Activated CD4-positive, CD25-positive, alpha-beta regulatory T cell treated with anti-CD3 and anti-CD28 coated beads, Interleukin-2, amount 50 U/mL, for 24 hours (primary cell): ENCODE data around the gene GTF2H1.
A peak's percentile ranks its signal among the peaks of the same experiment; 100 is the strongest.
"Not testable (repeated sequence)": the region's sequence is repeated elsewhere in the genome, so short reads cannot be mapped to it uniquely, and the experiment has no call there.

ENCODE experiments used
- ATAC-seq, 2 donors: fragments of 150-1000 bp; cut with Tn5 transposase; one replicate each; pipeline ENCODE4 v1.10.0; 2021; ENCODE audit warnings: mild to moderate bottlenecking in 1 of 2, moderate library complexity in 1 of 2

GTF2H1 gene

GRCh38 chr11:18320617-18321016 lies 1.8 kb upstream of the GTF2H1 start:
- ATAC-seq = no peak

- ATAC-seq = peak in 1 of 2 donors; percentile 3
These were observed 794 bp upstream of the GTF2H1 start for GRCh38 chr11:18321578-18321968.

- no peak for ATAC-seq
These were observed 627 bp downstream of the GTF2H1 start for GRCh38 chr11:18322818-18323570.

- not testable (repeated sequence) for ATAC-seq
These were observed 1.5 kb downstream of the GTF2H1 start for GRCh38 chr11:18323881-18324280.

GRCh38 chr11:18324381-18324780 lies 2.0 kb downstream of the GTF2H1 start:
- ATAC-seq = no peak

- ATAC-seq = peak; percentile 48
These were observed 7.0 kb downstream of the GTF2H1 start for GRCh38 chr11:18329196-18329870.

GRCh38 chr11:18330921-18331320 lies 8.6 kb downstream of the GTF2H1 start:
- ATAC-seq = no peak

GRCh38 chr11:18332302-18332701 lies 9.9 kb downstream of the GTF2H1 start:
- peak; percentile 32 to 67 for ATAC-seq

GRCh38 chr11:18332891-18333290 lies 10.5 kb downstream of the GTF2H1 start:
- ATAC-seq = no peak

- no peak for ATAC-seq
These were observed 25.2 kb downstream of the GTF2H1 start for GRCh38 chr11:18347471-18348125.

GRCh38 chr11:18352581-18352980 lies 30.2 kb downstream of the GTF2H1 start:
- no peak for ATAC-seq

- ATAC-seq = no peak
These were observed 36.3 kb downstream of the GTF2H1 start for GRCh38 chr11:18358646-18359045.

GRCh38 chr11:18361154-18361553 lies 38.8 kb downstream of the GTF2H1 start:
- ATAC-seq = no peak

- no peak for ATAC-seq
These were observed 42.2 kb downstream of the GTF2H1 start for GRCh38 chr11:18364495-18365073.

GRCh38 chr11:18365741-18366140 lies 43.4 kb downstream of the GTF2H1 start:
- ATAC-seq = no peak

GRCh38 chr11:18366286-18366685 lies 43.9 kb downstream of the GTF2H1 start:
- ATAC-seq = no peak

- no peak for ATAC-seq
These were observed 45.1 kb downstream of the GTF2H1 start for GRCh38 chr11:18367431-18367830.

- no peak for ATAC-seq
These were observed 45.9 kb downstream of the GTF2H1 start for GRCh38 chr11:18368221-18368620.

GRCh38 chr11:18369398-18369797 lies 47.0 kb downstream of the GTF2H1 start:
- ATAC-seq = no peak

GRCh38 chr11:18371279-18371678 lies 48.9 kb downstream of the GTF2H1 start:
- no peak for ATAC-seq

- no peak for ATAC-seq
These were observed 49.8 kb downstream of the GTF2H1 start for GRCh38 chr11:18372201-18372600.

GRCh38 chr11:18374956-18375355 lies 52.6 kb downstream of the GTF2H1 start:
- no peak for ATAC-seq

GRCh38 chr11:18375941-18376340 lies 53.6 kb downstream of the GTF2H1 start:
- no peak for ATAC-seq
